AG04450 (cell line): ENCODE results near the gene MAP2K6. TPM values are rescaled to one million over a fixed set of nuclear protein-coding genes. Genes with fewer than 3 reads are reported as not detected.

Experiments used
- CTCF ChIA-PET: fragments of 300-600, 350-600 bp; formaldehyde crosslinking; extraction: SDS; loops from one replicate; lab custom pipeline; 2022; ENCODE audit warnings: antibody characterized with exemption, inconsistent platforms; lab: Charles Lee
- POLR2A ChIA-PET: fragments of 350-600 bp; formaldehyde crosslinking; extraction: SDS; loops from one replicate; lab custom pipeline; 2021; ENCODE audit warnings: antibody characterized with exemption, inconsistent platforms; lab: Yijun Ruan, JAX
- DNase-seq: peaks from one replicate; pipeline ENCODE4 v3.0.0-alpha.2; 2011; ENCODE audit warnings: low read depth, low spot score
- H3K27ac ChIP-seq: one replicate; pipeline ENCODE4 v1.5.1; 2012; ENCODE audit warnings: low read depth, low read length, control low read depth
- H3K27me3 ChIP-seq: one replicate; pipeline ENCODE4 v1.6.0; 2012; ENCODE audit warnings: low read length; ENCODE audit not compliant: control insufficient read depth, insufficient read depth
- H3K4me3 ChIP-seq: 2 replicates; pipeline ENCODE4 v1.5.1; 2011; ENCODE audit warnings: mild to moderate bottlenecking, low read depth, low read length, control low read depth
- H3K9me3 ChIP-seq: 2 replicates; pipeline ENCODE4 v1.5.1; 2012; ENCODE audit warnings: low read length; ENCODE audit not compliant: control insufficient read depth, insufficient read depth
- polyA plus RNA-seq: library from polyadenylated mRNA; depleted of rRNA; stranded (reverse); fragments of >200 nt; gene quantifications from 2 replicates; pipeline ENCODE4 v1.2.3, GENCODE V29; 2011
- TF ChIP-seq, protein P1 (sequence below): IDR thresholded peaks from 2 replicates; pipeline ENCODE4 v1.5.1; 2011; ENCODE audit warnings: low read depth, low read length, control low read depth, inconsistent platforms

The MAP2K6 gene
- polyA plus RNA-seq, 1 experiment = 10.9 TPM

DNA sequence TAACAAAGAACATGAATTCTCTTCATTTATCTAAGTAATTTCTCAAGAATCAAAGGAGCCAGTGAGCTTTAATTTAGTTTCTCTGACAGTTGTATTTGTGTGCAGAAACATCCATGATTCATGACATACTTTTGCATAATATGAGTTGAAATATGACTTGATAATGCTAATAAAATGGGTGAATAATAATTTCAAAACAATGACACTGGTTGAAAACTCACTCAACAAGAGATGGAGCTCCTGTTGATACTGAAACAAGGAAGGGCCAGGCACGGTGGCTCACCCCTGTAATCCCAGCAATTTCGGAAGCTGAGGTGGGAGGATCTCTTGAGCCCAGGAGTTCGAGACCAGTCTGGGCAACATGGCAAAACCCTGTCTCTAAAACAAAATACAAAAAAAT, 147.0 kb downstream of the MAP2K6 start:
- DNase-seq = no peak
- Histone ChIP-seq H3K27ac (no peak overlapping the region), H3K27me3 (no peaks in the 10 kb centered on the region), H3K9me3 (0 out of 2 replicates have a peak, but pooled peaks cover 2% of the 10 kb centered on the region), H3K4me3 (no peak overlapping the region)
- POLR2A ChIA-PET = interaction anchor here (1.6 kb wide), 1 partner anchor 21 kb away, joined by 5 read pairs; no protein-coding TSS in a partner anchor
- TF ChIP-seq, protein P1, sequence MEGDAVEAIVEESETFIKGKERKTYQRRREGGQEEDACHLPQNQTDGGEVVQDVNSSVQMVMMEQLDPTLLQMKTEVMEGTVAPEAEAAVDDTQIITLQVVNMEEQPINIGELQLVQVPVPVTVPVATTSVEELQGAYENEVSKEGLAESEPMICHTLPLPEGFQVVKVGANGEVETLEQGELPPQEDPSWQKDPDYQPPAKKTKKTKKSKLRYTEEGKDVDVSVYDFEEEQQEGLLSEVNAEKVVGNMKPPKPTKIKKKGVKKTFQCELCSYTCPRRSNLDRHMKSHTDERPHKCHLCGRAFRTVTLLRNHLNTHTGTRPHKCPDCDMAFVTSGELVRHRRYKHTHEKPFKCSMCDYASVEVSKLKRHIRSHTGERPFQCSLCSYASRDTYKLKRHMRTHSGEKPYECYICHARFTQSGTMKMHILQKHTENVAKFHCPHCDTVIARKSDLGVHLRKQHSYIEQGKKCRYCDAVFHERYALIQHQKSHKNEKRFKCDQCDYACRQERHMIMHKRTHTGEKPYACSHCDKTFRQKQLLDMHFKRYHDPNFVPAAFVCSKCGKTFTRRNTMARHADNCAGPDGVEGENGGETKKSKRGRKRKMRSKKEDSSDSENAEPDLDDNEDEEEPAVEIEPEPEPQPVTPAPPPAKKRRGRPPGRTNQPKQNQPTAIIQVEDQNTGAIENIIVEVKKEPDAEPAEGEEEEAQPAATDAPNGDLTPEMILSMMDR = no peak
- CTCF ChIA-PET = interaction anchor here (0.5 to 1.7 kb wide), 5 partner anchors 9 to 991 kb away, joined by 3 to 5 read pairs (median 3); no protein-coding TSS in a partner anchor

GRCh38 chr17:69565447-69565846, 150.9 kb downstream of the MAP2K6 start:
- Histone ChIP-seq H3K9me3 (0 out of 2 replicates have a peak, but pooled peaks cover 2% of the 10 kb centered on the region), H3K4me3 (no peak overlapping the region), H3K27ac (no peak overlapping the region), H3K27me3 (no peaks in the 10 kb centered on the region)
- TF ChIP-seq, protein P1 = no peak
- CTCF ChIA-PET = interaction anchor here (0.6 to 1.4 kb wide), 3 partner anchors 12 to 1063 kb away, joined by 3 to 6 read pairs (median 5); no protein-coding TSS in a partner anchor
- POLR2A ChIA-PET = no interaction called here
- DNase-seq = no peak

- DNase-seq = no peak
- CTCF ChIA-PET = interaction anchor here (0.5 to 5.7 kb wide), 9 partner anchors 17 to 986 kb away, joined by 3 to 58 read pairs (median 3); no protein-coding TSS in a partner anchor
- no peaks in the 10 kb centered on the region for H3K27me3 ChIP-seq
- TF ChIP-seq, protein P1 = no peak
- no peak overlapping the region for H3K4me3 ChIP-seq
- POLR2A ChIA-PET = interaction anchor here (1.0 kb wide), 1 partner anchor 27 kb away, joined by 5 read pairs; no protein-coding TSS in a partner anchor
- no peak overlapping the region for H3K27ac ChIP-seq
- H3K9me3 ChIP-seq = 0 out of 2 replicates have a peak, but pooled peaks cover 2% of the 10 kb centered on the region
These were observed 152.6 kb downstream of the MAP2K6 start for GRCh38 chr17:69567130-69567529.

GRCh38 chr17:69572747-69573146, 158.2 kb downstream of the MAP2K6 start:
- TF ChIP-seq, protein P1 = no peak
- ChIA-PET CTCF (interaction anchor here (1.1 kb wide), 1 partner anchor 72 kb away, joined by 4 read pairs; no protein-coding TSS in a partner anchor), POLR2A (no interaction called here)
- H3K27me3 ChIP-seq = no peaks in the 10 kb centered on the region
- no peak for DNase-seq
- no peak overlapping the region for H3K4me3 ChIP-seq
- no peak overlapping the region for H3K27ac ChIP-seq
- no peaks in the 10 kb centered on the region for H3K9me3 ChIP-seq

- CTCF ChIA-PET = interaction anchor here (0.5 to 5.2 kb wide), 4 partner anchors 34 to 570 kb away, joined by 4 to 44 read pairs (median 6); no protein-coding TSS in a partner anchor
- Histone ChIP-seq H3K4me3 (no peak overlapping the region), H3K27ac (no peak overlapping the region), H3K27me3 (no peaks in the 10 kb centered on the region), H3K9me3 (no peaks in the 10 kb centered on the region)
- TF ChIP-seq, protein P1 = no peak
- no peak for DNase-seq
- POLR2A ChIA-PET = no interaction called here
These were observed 158.9 kb downstream of the MAP2K6 start for GRCh38 chr17:69573396-69573795.
